Uterus (tissue), 2 donors: Measurements from ENCODE around the gene ME3.

Experiments used
- POLR2A ChIP-seq, 2 donors: fragments of 450-650 bp; IDR thresholded peaks; one replicate each; pipeline ENCODE4 v1.6.1; 2016; ENCODE audit warnings: antibody characterized with exemption in 2 of 2, mild to moderate bottlenecking in 1 of 2, moderate library complexity in 1 of 2
- TF ChIP-seq, protein P1 (sequence below), 4 experiments: fragments of 200-600 bp in 2 of 4; fragments of 450-650 bp in 2 of 4; sonication (generic) in 2 of 4; IDR thresholded peaks; one replicate each; pipeline ENCODE4 v1.5.1; 2016 to 2019; ENCODE audit warnings: antibody characterized with exemption in 4 of 4, mild to moderate bottlenecking in 2 of 4, moderate library complexity in 1 of 4

GRCh38 chr11:86715611-86716010 lies 43.2 kb upstream of the ME3 start:
- TF ChIP-seq, protein P1, sequence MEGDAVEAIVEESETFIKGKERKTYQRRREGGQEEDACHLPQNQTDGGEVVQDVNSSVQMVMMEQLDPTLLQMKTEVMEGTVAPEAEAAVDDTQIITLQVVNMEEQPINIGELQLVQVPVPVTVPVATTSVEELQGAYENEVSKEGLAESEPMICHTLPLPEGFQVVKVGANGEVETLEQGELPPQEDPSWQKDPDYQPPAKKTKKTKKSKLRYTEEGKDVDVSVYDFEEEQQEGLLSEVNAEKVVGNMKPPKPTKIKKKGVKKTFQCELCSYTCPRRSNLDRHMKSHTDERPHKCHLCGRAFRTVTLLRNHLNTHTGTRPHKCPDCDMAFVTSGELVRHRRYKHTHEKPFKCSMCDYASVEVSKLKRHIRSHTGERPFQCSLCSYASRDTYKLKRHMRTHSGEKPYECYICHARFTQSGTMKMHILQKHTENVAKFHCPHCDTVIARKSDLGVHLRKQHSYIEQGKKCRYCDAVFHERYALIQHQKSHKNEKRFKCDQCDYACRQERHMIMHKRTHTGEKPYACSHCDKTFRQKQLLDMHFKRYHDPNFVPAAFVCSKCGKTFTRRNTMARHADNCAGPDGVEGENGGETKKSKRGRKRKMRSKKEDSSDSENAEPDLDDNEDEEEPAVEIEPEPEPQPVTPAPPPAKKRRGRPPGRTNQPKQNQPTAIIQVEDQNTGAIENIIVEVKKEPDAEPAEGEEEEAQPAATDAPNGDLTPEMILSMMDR (IDR thresholded peaks at IDR 0.05) = no peak
- no peak for TF ChIP-seq POLR2A (IDR thresholded peaks at IDR 0.05)
